Left ventricle myocardium inferior (tissue), 1 donor: ENCODE data around the gene PLXND1. TPM values are rescaled to one million over a fixed set of nuclear protein-coding genes. Genes with fewer than 3 reads are reported as not detected.

Source experiments
- DNase-seq: peaks from one replicate; pipeline ENCODE4 v3.0.0-alpha.2; 2020
- H3K27ac ChIP-seq: fragments of 200-600 bp; replicated peaks from 2 replicates; pipeline ENCODE4 v1.8.0; 2021
- H3K27me3 ChIP-seq: fragments of 200-600 bp; 2 replicates; pipeline ENCODE4 v1.8.0; 2021; ENCODE audit warnings: low read depth
- H3K36me3 ChIP-seq: fragments of 200-600 bp; 2 replicates; pipeline ENCODE4 v1.8.0; 2021
- H3K4me1 ChIP-seq: fragments of 200-600 bp; 2 replicates; pipeline ENCODE4 v1.8.0; 2021
- H3K4me3 ChIP-seq: fragments of 200-600 bp; 2 replicates; pipeline ENCODE4 v1.8.0; 2021; ENCODE audit warnings: mild to moderate bottlenecking, moderate library complexity
- H3K9me3 ChIP-seq: fragments of 200-600 bp; replicated peaks from 2 replicates; pipeline ENCODE4 v1.8.0; 2021
- intact Hi-C: fragments of 100-400 bp; cut with micrococcal nuclease; formaldehyde crosslinking; loops from one replicate; pipeline ENCODE4 v1.11.0; 2022
- total RNA-seq: library from RNA; stranded (reverse); fragmentation: NEBNext Ultra II Directional; extraction: Animal tissue kit (Norgen Biotek cat#: 25700); gene quantifications from one replicate; pipeline ENCODE4 v1.2.1, GENCODE V29; 2021
- TF ChIP-seq, protein P1 (sequence below): fragments of 200-600 bp; IDR thresholded peaks from 2 replicates; pipeline ENCODE4 v1.8.0; 2021; ENCODE audit warnings: antibody characterized with exemption, mild to moderate bottlenecking, borderline replicate concordance
- donor health status: DM: no; HTN: yes; CAD: no; lungs with severe emphysema.

The PLXND1 gene
- total RNA-seq, 1 donor from 2014 or later, result 45.5 TPM

DNA sequence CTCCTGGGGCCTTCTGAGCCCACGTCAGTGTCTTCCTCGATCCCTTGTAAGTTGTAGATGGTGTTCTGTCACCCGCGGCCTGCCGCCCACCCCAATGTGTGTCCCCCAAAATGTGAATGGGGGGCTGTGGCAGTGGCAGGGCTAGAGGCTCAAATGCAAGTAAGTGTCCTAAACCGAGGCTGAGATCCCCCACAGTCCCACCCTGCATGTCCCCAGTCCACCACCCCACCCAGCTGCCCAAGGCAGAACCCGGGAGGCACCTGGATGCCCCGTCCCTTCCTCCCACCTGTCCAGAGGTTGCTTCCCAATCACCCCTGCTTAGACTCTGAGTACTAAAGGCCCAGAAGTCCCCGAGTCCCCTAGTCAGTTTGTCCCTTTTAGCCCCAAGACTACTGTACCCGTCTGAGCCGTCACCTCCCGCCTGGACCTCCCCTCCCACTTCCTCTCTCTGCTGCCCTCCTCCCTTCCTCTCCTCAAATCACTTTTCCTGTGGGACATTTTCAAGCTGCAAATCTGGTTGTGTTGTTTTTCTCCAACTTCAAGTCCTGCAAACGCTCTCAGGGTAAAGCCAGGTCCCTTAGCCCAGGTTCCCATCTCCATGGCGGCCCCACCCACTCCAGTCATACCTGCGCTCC is 11.8 kb upstream of the PLXND1 start:
- intact Hi-C loops, result no loop called here
- H3K9me3 ChIP-seq, result no peaks in the 10 kb centered on the region
- TF ChIP-seq, protein P1, sequence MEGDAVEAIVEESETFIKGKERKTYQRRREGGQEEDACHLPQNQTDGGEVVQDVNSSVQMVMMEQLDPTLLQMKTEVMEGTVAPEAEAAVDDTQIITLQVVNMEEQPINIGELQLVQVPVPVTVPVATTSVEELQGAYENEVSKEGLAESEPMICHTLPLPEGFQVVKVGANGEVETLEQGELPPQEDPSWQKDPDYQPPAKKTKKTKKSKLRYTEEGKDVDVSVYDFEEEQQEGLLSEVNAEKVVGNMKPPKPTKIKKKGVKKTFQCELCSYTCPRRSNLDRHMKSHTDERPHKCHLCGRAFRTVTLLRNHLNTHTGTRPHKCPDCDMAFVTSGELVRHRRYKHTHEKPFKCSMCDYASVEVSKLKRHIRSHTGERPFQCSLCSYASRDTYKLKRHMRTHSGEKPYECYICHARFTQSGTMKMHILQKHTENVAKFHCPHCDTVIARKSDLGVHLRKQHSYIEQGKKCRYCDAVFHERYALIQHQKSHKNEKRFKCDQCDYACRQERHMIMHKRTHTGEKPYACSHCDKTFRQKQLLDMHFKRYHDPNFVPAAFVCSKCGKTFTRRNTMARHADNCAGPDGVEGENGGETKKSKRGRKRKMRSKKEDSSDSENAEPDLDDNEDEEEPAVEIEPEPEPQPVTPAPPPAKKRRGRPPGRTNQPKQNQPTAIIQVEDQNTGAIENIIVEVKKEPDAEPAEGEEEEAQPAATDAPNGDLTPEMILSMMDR, result no peak
- H3K4me3 ChIP-seq, result peak overlapping the region; percentile 5
- H3K27ac ChIP-seq, result peak overlapping the region; percentile 99
- no peaks in the 10 kb centered on the region for H3K36me3 ChIP-seq
- no peaks in the 10 kb centered on the region for H3K27me3 ChIP-seq
- DNase-seq, result peak; percentile 44
- peaks cover 99% of the 10 kb centered on the region for H3K4me1 ChIP-seq

DNA sequence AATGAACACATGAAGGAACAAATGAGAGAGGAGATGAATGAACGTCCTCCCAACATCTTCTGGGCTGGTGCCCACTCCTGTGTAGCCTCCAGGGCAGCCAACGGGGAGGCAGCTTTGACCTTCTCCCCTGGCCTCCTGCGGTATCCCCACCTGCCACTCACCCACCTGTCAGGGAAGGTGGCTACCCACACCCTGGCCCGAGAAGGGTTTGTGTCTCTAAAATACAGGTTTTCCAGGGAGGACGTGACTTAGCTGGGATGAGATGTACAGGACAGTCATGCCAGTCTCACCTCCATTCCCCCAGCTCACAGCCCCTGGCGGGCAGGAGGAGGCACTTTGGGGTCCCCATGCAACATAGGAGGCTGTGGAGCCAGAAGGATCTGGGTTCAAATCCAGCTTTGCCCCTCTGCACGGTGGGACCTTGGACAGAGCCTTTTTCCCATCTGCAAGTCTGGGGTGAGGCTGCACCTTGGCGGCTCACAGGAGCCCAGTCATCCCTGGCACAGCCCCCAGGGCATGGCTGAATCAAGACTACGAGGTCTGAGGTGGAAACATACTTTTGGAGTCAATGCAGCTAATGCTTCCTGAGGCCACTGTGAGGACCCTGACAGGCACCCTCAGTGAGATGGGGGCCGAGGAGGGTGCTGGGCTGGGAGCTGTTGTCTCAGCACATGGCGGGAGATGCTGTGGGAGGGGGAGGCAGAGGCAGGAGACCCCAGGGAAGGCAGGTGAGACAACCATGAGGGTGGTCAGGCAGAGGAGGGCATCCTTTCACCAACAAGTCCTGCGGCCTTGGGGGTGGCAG is 11.1 kb upstream of the PLXND1 start:
- no peaks in the 10 kb centered on the region for H3K27me3 ChIP-seq
- no peak for DNase-seq
- intact Hi-C loops, result no loop called here
- peaks cover 99% of the 10 kb centered on the region for H3K4me1 ChIP-seq
- peak overlapping the region; percentile 99 for H3K27ac ChIP-seq
- no peaks in the 10 kb centered on the region for H3K36me3 ChIP-seq
- no peak overlapping the region for H3K4me3 ChIP-seq
- TF ChIP-seq, protein P1, result no peak
- no peaks in the 10 kb centered on the region for H3K9me3 ChIP-seq

DNA sequence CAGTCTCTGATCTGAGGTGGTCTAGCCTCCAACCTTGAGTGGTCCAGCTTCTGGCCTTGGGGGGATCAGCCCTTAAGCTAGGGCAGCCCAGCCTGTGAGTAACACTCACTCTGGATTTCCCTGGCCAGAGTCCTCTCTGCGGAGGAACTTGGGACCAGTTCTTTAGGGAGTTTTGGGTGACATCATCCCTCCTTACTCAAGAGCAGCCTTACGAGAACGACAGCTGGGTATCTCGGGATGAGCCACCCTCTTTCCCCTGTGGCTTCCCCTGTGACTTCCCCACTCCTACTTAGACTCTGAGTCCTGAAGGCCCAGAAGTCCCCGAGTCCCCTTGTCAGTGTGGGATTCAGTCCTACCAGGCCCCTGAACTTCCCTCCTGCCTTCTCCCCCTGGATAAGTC is 10.2 kb upstream of the PLXND1 start:
- intact Hi-C loops, result no loop called here
- DNase-seq, result peak; percentile 47

DNA sequence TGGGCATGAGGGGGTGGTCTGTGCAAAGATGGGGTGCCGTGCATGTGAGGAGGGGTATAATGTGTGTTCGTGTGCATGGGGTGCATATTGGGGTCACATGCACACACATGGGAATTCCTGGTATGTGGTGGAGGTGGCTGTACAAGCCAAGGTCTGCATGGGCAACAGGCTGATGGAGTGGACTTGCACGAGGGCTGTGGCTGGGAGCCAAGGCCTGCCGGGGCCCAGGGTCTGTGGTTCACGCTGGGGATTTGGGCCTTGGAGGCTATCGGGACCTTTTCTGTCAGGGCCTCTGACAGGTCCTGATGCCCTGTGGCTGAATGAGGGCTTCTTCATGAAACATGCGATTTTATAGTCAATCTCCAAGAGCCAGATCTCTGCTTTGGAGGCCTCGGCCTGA is 9.8 kb upstream of the PLXND1 start:
- no peaks in the 10 kb centered on the region for H3K27me3 ChIP-seq
- no peaks in the 10 kb centered on the region for H3K9me3 ChIP-seq
- no peak for DNase-seq
- intact Hi-C loops, result no loop called here
- H3K36me3 ChIP-seq, result no peaks in the 10 kb centered on the region
- H3K27ac ChIP-seq, result peak overlapping the region; percentile 99
- H3K4me3 ChIP-seq, result no peak overlapping the region
- peaks cover 99% of the 10 kb centered on the region for H3K4me1 ChIP-seq
- TF ChIP-seq, protein P1, result no peak

More for the DNA sequence above, 10.2 kb upstream of the PLXND1 start:
- no peaks in the 10 kb centered on the region for H3K9me3 ChIP-seq
- peaks cover 99% of the 10 kb centered on the region for H3K4me1 ChIP-seq
- TF ChIP-seq, protein P1, result no peak
- no peaks in the 10 kb centered on the region for H3K36me3 ChIP-seq
- H3K27ac ChIP-seq, result peak overlapping the region; percentile 99
- H3K27me3 ChIP-seq, result no peaks in the 10 kb centered on the region
- H3K4me3 ChIP-seq, result no peak overlapping the region

DNA sequence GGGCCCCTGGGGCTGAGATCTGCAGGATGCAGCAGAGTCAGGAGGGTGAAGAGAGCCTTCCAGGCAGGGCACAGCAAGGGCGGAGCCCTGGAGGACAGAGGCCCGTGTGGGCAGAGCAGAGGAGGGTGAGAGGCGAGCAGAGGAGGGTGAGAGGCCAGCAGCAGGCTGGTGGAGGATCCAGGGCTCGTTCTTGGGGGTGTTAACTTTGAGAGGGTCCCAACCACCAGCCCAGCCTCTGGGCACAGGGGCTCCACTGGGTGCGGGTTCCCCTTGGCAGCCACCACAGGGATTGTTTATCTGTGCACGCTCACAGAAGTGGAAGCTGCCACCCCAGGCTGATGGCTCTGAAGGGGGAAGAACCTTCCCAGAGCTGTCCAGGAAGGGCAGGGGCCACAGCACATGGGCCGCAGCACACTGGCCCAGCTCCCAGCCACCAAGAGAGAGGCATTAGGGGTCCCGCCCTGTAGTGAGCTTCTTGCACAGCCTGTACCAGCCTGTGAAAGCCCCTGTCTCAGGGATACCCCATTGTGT is 9.3 kb upstream of the PLXND1 start:
- Histone ChIP-seq H3K9me3 (no peaks in the 10 kb centered on the region), H3K27ac (peak overlapping the region; percentile 99), H3K4me1 (peaks cover 98% of the 10 kb centered on the region), H3K27me3 (no peaks in the 10 kb centered on the region), H3K36me3 (no peaks in the 10 kb centered on the region), H3K4me3 (no peak overlapping the region)
- intact Hi-C loops, result no loop called here
- TF ChIP-seq, protein P1, result no peak
- DNase-seq, result peak; percentile 38
